ENCODE measurements around the gene CLCA1. TPM values are rescaled to one million over a fixed set of nuclear protein-coding genes. Genes with fewer than 3 reads are reported as not detected.
A peak's percentile ranks its signal among the peaks of the same experiment; 100 is the strongest.

The CLCA1 gene
- total RNA-seq, 4 donors from 2014 or later = not detected

DNA sequence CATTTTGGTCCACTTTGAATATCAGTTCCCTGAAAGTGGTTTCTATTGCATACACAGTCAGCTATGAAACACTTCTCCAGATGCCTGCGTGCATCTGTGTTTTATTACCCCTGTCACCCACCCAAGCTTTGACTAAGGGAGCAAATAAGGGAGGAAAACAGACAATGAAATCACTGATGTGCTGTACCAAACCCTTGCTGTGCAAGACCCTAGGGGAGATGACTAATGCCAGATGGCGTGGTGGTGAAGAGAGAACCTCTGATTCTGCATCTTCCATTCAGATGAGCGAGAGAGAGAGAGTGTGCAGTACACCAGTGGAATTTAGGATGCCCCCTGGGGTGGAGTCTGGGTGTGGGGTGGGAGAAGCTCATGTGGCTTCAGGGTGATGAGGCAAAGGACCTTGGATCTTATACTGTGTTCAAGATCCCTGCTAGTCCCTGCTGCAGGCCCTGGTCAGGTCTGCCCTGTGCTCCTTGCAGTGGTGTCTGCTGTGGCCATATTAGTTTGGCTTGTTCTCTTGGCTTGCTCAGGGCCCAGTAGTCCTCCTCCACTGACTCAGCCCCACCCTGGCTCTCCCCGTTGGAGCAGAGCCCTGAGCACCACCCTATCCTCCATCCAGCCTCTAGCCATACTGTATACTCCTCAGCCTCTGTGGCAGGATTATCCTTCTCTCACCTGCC lies 18.5 kb downstream of the CLCA1 start:
- peak overlapping the region; percentile 39 for H3K27ac ChIP-seq
- H3K4me1 ChIP-seq = no peaks in the 10 kb centered on the region

DNA sequence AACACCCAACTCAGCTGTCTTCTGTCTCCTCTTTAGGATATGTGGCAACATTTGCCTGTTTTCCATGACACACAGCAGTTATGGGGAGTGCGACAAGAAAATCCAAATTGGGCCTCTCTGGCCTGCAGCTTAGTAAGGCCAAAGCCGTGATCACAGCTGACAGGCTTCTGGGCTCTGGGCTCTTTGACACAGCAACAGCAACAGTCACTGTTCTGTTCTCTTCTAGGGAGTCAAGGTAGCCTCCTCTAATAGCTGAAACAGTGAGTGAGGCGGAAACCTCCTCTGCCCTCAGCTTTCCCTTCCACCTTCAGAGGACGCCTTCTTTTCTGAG lies 19.0 kb downstream of the CLCA1 start:
- Histone ChIP-seq H3K27ac (peak overlapping the region; percentile 39), H3K4me3 (no peak overlapping the region), H3K4me1 (no peaks in the 10 kb centered on the region), H3K27me3 (no peaks in the 10 kb centered on the region), H3K9me3 (no peaks in the 10 kb centered on the region), H3K36me3 (no peaks in the 10 kb centered on the region)
- TF ChIP-seq POLR2AphosphoS5 (IDR thresholded peaks at IDR 0.05) = no peak
- TF ChIP-seq, protein P1, sequence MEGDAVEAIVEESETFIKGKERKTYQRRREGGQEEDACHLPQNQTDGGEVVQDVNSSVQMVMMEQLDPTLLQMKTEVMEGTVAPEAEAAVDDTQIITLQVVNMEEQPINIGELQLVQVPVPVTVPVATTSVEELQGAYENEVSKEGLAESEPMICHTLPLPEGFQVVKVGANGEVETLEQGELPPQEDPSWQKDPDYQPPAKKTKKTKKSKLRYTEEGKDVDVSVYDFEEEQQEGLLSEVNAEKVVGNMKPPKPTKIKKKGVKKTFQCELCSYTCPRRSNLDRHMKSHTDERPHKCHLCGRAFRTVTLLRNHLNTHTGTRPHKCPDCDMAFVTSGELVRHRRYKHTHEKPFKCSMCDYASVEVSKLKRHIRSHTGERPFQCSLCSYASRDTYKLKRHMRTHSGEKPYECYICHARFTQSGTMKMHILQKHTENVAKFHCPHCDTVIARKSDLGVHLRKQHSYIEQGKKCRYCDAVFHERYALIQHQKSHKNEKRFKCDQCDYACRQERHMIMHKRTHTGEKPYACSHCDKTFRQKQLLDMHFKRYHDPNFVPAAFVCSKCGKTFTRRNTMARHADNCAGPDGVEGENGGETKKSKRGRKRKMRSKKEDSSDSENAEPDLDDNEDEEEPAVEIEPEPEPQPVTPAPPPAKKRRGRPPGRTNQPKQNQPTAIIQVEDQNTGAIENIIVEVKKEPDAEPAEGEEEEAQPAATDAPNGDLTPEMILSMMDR (IDR thresholded peaks at IDR 0.05) = no peak
- TF ChIP-seq POLR2A (IDR thresholded peaks at IDR 0.05) = no peak
- TF ChIP-seq EP300 (IDR thresholded peaks at IDR 0.05) = no peak
- 77% methylated on average over 4 of the region's 4 CpGs for whole genome bisulfite sequencing
- no peak for DNase-seq (ENCODE audit: low spot score in 2 of 2)

More for the DNA sequence above, 18.5 kb downstream of the CLCA1 start:
- H3K4me3 ChIP-seq = no peak overlapping the region
- 43% methylated on average over 4 of the region's 4 CpGs for WGBS
- no peaks in the 10 kb centered on the region for H3K9me3 ChIP-seq
- H3K27me3 ChIP-seq = no peaks in the 10 kb centered on the region
- TF ChIP-seq, protein P1 (IDR thresholded peaks at IDR 0.05) = no peak
- TF ChIP-seq POLR2AphosphoS5 (IDR thresholded peaks at IDR 0.05) (peak in 1 of 3 donors; percentile 46), EP300 (IDR thresholded peaks at IDR 0.05) (no peak), POLR2A (IDR thresholded peaks at IDR 0.05) (no peak)
- DNase-seq (ENCODE audit: low spot score in 2 of 2) = peak in 1 of 2 donors; percentile 83
- no peaks in the 10 kb centered on the region for H3K36me3 ChIP-seq

DNA sequence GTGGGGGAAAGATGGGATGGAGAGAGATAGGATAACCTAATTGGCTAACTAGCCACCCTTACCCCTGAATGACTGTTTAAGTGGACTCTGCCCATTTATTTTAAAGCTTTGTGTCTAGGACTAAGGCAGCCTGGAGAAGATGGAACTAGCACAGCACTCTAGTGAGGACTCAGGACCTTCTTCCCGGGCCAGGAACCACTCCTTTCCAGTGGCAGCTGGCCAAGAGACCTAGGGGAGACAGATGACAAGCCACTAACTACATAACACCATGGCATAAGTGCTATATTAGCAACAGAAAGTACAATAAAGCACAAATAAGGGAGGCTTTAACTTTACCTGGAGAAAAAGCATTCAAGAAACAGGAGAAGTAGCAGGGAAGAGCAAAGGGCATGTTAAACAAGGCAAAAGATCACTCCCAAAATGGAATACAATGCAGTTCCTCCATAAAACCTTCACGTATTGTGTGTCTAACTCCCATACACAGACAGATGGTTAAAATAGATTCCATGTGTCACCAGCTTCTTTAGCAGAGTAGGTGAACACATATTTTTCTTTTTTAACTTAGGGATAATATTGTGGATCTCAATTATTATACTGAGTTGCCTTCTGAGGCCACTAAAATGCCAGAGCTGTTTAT lies 20.6 kb downstream of the CLCA1 start:
- Histone ChIP-seq H3K9me3 (no peaks in the 10 kb centered on the region), H3K4me1 (no peaks in the 10 kb centered on the region), H3K36me3 (no peaks in the 10 kb centered on the region), H3K27ac (no peak overlapping the region), H3K4me3 (no peak overlapping the region), H3K27me3 (no peaks in the 10 kb centered on the region)
- no peak for DNase-seq (ENCODE audit: low spot score in 2 of 2)
- TF ChIP-seq, protein P1 (IDR thresholded peaks at IDR 0.05) = no peak
- WGBS = 56% methylated on average over 2 of the region's 2 CpGs

DNA sequence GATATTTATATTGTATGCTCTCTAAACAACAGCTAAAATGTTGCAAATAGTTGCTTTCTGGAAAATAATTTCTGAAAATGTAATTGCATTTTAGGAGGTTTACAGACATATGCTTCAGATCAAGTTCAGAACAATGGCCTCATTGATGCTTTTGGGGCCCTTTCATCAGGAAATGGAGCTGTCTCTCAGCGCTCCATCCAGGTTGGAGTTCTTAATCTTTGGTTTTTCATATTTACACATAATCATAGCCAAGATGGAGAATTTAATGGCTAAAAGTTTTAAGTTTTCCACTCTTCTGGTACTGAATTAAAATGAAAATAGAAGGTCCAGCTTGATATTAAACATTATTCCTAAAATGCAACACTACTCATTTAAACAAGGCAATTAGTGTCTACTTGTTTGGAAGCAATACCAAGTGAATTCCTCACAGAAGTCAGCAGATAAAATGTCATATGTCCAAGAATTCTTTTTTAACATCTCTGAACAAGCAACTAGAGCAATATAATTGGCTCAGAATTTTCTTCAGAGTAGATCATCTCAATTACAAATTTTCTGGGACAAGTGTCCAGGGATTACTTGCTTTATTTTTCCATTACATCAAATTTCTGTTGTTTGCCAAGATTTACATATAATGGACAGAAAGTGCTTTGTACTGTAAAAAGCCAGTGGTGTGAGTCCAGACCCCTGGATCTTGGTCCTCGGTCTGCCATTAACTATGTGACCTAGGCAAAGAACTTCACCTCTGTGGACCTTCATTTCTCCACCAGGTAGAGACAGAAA lies 22.6 kb downstream of the CLCA1 start:
- WGBS = 84% methylated on average over 2 of the region's 2 CpGs
- DNase-seq (ENCODE audit: low spot score in 2 of 2) = no peak

More for the DNA sequence above, 22.6 kb downstream of the CLCA1 start:
- TF ChIP-seq POLR2AphosphoS5 (IDR thresholded peaks at IDR 0.05) (no peak), EP300 (IDR thresholded peaks at IDR 0.05) (no peak), POLR2A (IDR thresholded peaks at IDR 0.05) (no peak)
- TF ChIP-seq, protein P1 (IDR thresholded peaks at IDR 0.05) = no peak
- H3K36me3 ChIP-seq = no peaks in the 10 kb centered on the region
- no peaks in the 10 kb centered on the region for H3K4me1 ChIP-seq
- no peak overlapping the region for H3K27ac ChIP-seq
- H3K27me3 ChIP-seq = no peaks in the 10 kb centered on the region
- no peak overlapping the region for H3K4me3 ChIP-seq
- H3K9me3 ChIP-seq = no peaks in the 10 kb centered on the region
